Dermis microvascular lymphatic vessel endothelial cell (primary cell): Measurements from ENCODE around the gene RBPJ. TPM values are rescaled to one million over a fixed set of nuclear protein-coding genes. Genes with fewer than 3 reads are reported as not detected.
"Not testable (repeated sequence)": the region's sequence is repeated elsewhere in the genome, so short reads cannot be mapped to it uniquely, and the experiment has no call there.

ENCODE experiments used
- DNase-seq, 2 donors: peaks; one replicate each; pipeline versions ENCODE4 v3.0.0 to v3.0.0-alpha.2; 2010; ENCODE audit warnings: low read depth in 2 of 2
- total RNA-seq: library from RNA; depleted of rRNA; stranded (reverse); fragments of >200 nt; gene quantifications from 2 replicates; pipeline ENCODE4 v1.2.1, GENCODE V29; 2014

Gene RBPJ
- total RNA-seq, 1 donor from 2014 or later, result 39.9 TPM

- DNase-seq, result peak; percentile 38 to 80
Measured at GRCh38 chr4:26372525-26373172, 51.8 kb downstream of the RBPJ start.

- DNase-seq, result no peak
Measured at GRCh38 chr4:26375551-26375950, 54.7 kb downstream of the RBPJ start.

GRCh38 chr4:26377328-26378311, 56.8 kb downstream of the RBPJ start:
- no peak for DNase-seq

- DNase-seq, result no peak
Measured at GRCh38 chr4:26379837-26380236, 59.0 kb downstream of the RBPJ start.

GRCh38 chr4:26380740-26381139, 59.9 kb downstream of the RBPJ start:
- no peak for DNase-seq

- DNase-seq, result peak in 1 of 2 donors; percentile 6
Measured at GRCh38 chr4:26384380-26385057, 63.7 kb downstream of the RBPJ start.

GRCh38 chr4:26385690-26386089, 64.9 kb downstream of the RBPJ start:
- DNase-seq, result no peak

- no peak for DNase-seq
Measured at GRCh38 chr4:26386386-26386785, 65.6 kb downstream of the RBPJ start.

GRCh38 chr4:26388671-26389070, 67.9 kb downstream of the RBPJ start:
- no peak for DNase-seq

GRCh38 chr4:26397086-26397485, 76.3 kb downstream of the RBPJ start:
- DNase-seq, result no peak

GRCh38 chr4:26400132-26400531, 79.3 kb downstream of the RBPJ start:
- DNase-seq, result no peak

GRCh38 chr4:26402017-26402416, 81.2 kb downstream of the RBPJ start:
- not testable (repeated sequence) for DNase-seq

- DNase-seq, result no peak
Measured at GRCh38 chr4:26402458-26402857, 81.6 kb downstream of the RBPJ start.

- no peak for DNase-seq
Measured at GRCh38 chr4:26404743-26405206, 84.0 kb downstream of the RBPJ start.

GRCh38 chr4:26406346-26406975, 85.6 kb downstream of the RBPJ start:
- DNase-seq, result no peak

GRCh38 chr4:26407476-26407875, 86.7 kb downstream of the RBPJ start:
- no peak for DNase-seq

- DNase-seq, result peak; percentile 32 to 62
Measured at GRCh38 chr4:26410385-26411293, 89.8 kb downstream of the RBPJ start.

GRCh38 chr4:26412381-26413372, 91.9 kb downstream of the RBPJ start:
- DNase-seq, result no peak

- no peak for DNase-seq
Measured at GRCh38 chr4:26413582-26413981, 92.8 kb downstream of the RBPJ start.
